B cell (primary cell): ENCODE results near the gene AQP5.

Experiments used
- EZH2 ChIP-seq: IDR thresholded peaks from 2 replicates; pipeline ENCODE4 v1.6.1; 2012; ENCODE audit warnings: borderline replicate concordance, low read depth, mild to moderate bottlenecking, moderate library complexity, low read length; ENCODE audit not compliant: insufficient read depth, poor library complexity, severe bottlenecking
- TF ChIP-seq, protein P1 (sequence below): fragments of 200-600 bp; IDR thresholded peaks from one replicate; pipeline ENCODE4 v1.8.0; 2022; ENCODE audit warnings: antibody characterized with exemption, mild to moderate bottlenecking

DNA sequence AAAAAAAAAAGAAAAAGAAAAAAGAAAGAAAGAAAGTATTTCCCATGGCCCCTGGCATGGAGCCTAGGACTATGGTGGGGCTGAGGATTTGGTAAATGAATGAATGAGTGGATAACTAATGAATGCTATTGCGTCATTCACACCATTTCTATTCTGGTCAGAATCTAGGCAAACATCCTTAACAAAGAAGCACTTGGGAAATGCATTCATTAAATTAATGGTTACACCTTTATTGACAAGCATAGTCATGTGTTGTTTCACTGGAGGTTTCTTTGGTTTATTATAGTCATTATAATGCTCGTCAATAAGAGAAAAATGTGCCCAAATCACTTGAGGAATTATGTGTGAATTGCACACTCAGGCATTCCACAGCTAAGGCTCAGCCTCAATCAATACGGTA lies 24.7 kb upstream of the AQP5 start:
- TF ChIP-seq, protein P1, sequence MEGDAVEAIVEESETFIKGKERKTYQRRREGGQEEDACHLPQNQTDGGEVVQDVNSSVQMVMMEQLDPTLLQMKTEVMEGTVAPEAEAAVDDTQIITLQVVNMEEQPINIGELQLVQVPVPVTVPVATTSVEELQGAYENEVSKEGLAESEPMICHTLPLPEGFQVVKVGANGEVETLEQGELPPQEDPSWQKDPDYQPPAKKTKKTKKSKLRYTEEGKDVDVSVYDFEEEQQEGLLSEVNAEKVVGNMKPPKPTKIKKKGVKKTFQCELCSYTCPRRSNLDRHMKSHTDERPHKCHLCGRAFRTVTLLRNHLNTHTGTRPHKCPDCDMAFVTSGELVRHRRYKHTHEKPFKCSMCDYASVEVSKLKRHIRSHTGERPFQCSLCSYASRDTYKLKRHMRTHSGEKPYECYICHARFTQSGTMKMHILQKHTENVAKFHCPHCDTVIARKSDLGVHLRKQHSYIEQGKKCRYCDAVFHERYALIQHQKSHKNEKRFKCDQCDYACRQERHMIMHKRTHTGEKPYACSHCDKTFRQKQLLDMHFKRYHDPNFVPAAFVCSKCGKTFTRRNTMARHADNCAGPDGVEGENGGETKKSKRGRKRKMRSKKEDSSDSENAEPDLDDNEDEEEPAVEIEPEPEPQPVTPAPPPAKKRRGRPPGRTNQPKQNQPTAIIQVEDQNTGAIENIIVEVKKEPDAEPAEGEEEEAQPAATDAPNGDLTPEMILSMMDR = no peak
- no peak for TF ChIP-seq EZH2
